HL-60 (cell line): ENCODE data around the gene C17orf100.
"Not testable (repeated sequence)": the region's sequence is repeated elsewhere in the genome, so short reads cannot be mapped to it uniquely, and the experiment has no call there.

ENCODE experiments used
- DNase-seq, 2 experiments: peaks; one replicate each; pipeline ENCODE4 v3.0.0-alpha.2; 2010 to 2020; ENCODE audit warnings: low read depth in 1 of 2, low spot score in 1 of 2
- H3K27ac ChIP-seq: fragments of 250-450 bp; sonication (Bioruptor Pico); replicated peaks from 2 replicates; pipeline ENCODE4 v1.5.1; 2020; ENCODE audit warnings: mild to moderate bottlenecking, moderate library complexity
- H3K27me3 ChIP-seq: fragments of 250-450 bp; sonication (Bioruptor Pico); 2 replicates; pipeline ENCODE4 v1.5.1; 2021; ENCODE audit warnings: mild to moderate bottlenecking, moderate library complexity; ENCODE audit not compliant: insufficient read depth, poor library complexity, severe bottlenecking
- H3K4me3 ChIP-seq: replicated peaks from 2 replicates; pipeline ENCODE4 v1.5.1; 2011; ENCODE audit warnings: mild to moderate bottlenecking, control low read depth, low read length; ENCODE audit not compliant: insufficient read depth
- GABPA ChIP-seq: IDR thresholded peaks from 2 replicates; pipeline ENCODE4 v1.6.1; 2012; ENCODE audit warnings: low read depth
- POLR2AphosphoS5 ChIP-seq: IDR thresholded peaks from 2 replicates; pipeline ENCODE4 v1.6.1; 2012; ENCODE audit warnings: low read depth
- SPI1 ChIP-seq: IDR thresholded peaks from 2 replicates; pipeline ENCODE4 v1.6.1; 2012; ENCODE audit warnings: low read depth, mild to moderate bottlenecking, borderline replicate concordance
- TF ChIP-seq, protein P1 (sequence below): IDR thresholded peaks from one replicate; pipeline ENCODE4 v1.5.1; 2011; ENCODE audit warnings: low read length, control low read depth, inconsistent platforms; ENCODE audit not compliant: insufficient read depth
- TF ChIP-seq, protein P2 (sequence below): IDR thresholded peaks from 2 replicates; pipeline ENCODE4 v1.6.1; 2012; ENCODE audit warnings: low read depth; ENCODE audit not compliant: insufficient replicate concordance

Gene C17orf100

DNA sequence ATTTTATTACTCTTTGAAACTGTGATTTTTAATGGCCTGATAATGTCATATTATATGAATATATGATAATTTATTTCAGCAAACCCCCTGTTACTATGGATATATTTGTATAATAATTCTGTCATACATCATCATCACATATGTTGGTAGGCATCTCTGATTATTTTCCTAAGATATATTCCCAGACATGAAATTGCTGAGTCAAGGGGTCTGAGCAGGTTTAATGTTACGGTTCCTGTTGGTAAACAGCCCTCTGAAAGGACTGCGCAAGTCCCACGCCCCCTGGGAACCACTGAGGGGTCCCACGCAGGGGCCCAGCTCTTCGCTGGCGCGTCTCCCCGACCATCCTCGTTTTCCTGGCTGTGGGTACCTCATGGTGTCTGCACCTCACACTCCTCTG, 37.4 kb downstream of the C17orf100 start:
- Histone ChIP-seq H3K27me3 (no peaks in the 10 kb centered on the region), H3K4me3 (no peak overlapping the region), H3K27ac (no peak overlapping the region)
- DNase-seq = no peak
- TF ChIP-seq, protein P1, sequence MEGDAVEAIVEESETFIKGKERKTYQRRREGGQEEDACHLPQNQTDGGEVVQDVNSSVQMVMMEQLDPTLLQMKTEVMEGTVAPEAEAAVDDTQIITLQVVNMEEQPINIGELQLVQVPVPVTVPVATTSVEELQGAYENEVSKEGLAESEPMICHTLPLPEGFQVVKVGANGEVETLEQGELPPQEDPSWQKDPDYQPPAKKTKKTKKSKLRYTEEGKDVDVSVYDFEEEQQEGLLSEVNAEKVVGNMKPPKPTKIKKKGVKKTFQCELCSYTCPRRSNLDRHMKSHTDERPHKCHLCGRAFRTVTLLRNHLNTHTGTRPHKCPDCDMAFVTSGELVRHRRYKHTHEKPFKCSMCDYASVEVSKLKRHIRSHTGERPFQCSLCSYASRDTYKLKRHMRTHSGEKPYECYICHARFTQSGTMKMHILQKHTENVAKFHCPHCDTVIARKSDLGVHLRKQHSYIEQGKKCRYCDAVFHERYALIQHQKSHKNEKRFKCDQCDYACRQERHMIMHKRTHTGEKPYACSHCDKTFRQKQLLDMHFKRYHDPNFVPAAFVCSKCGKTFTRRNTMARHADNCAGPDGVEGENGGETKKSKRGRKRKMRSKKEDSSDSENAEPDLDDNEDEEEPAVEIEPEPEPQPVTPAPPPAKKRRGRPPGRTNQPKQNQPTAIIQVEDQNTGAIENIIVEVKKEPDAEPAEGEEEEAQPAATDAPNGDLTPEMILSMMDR = no peak
- TF ChIP-seq, protein P2, sequence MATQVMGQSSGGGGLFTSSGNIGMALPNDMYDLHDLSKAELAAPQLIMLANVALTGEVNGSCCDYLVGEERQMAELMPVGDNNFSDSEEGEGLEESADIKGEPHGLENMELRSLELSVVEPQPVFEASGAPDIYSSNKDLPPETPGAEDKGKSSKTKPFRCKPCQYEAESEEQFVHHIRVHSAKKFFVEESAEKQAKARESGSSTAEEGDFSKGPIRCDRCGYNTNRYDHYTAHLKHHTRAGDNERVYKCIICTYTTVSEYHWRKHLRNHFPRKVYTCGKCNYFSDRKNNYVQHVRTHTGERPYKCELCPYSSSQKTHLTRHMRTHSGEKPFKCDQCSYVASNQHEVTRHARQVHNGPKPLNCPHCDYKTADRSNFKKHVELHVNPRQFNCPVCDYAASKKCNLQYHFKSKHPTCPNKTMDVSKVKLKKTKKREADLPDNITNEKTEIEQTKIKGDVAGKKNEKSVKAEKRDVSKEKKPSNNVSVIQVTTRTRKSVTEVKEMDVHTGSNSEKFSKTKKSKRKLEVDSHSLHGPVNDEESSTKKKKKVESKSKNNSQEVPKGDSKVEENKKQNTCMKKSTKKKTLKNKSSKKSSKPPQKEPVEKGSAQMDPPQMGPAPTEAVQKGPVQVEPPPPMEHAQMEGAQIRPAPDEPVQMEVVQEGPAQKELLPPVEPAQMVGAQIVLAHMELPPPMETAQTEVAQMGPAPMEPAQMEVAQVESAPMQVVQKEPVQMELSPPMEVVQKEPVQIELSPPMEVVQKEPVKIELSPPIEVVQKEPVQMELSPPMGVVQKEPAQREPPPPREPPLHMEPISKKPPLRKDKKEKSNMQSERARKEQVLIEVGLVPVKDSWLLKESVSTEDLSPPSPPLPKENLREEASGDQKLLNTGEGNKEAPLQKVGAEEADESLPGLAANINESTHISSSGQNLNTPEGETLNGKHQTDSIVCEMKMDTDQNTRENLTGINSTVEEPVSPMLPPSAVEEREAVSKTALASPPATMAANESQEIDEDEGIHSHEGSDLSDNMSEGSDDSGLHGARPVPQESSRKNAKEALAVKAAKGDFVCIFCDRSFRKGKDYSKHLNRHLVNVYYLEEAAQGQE = no peak
- no peak for TF ChIP-seq GABPA
- TF ChIP-seq SPI1 = no peak
- TF ChIP-seq POLR2AphosphoS5 = no peak

DNA sequence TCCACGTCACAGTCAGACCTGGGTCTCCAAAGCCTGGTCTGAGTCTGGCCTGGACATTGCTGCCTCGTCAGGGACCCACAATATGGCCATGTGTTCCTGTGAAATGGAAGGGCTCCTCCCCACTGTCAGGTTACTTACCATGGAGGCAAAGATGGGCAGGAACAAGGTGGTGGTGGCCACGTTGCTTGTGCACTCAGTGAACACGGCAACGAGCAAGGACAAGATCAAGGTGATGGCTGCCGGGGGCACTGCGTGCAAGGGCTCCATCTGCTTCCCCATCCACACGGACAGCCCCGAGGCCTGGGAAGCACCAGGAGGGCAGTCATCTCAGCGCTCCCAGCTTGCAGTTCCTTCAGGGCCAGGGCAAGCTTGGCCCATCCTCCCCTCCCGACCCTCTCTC, 39.1 kb downstream of the C17orf100 start:
- DNase-seq = no peak
- no peak overlapping the region for H3K4me3 ChIP-seq
- no peaks in the 10 kb centered on the region for H3K27me3 ChIP-seq
- no peak for TF ChIP-seq GABPA
- TF ChIP-seq SPI1 = no peak
- TF ChIP-seq POLR2AphosphoS5 = no peak
- TF ChIP-seq, protein P2 = no peak
- TF ChIP-seq, protein P1 = no peak
- H3K27ac ChIP-seq = no peak overlapping the region

DNA sequence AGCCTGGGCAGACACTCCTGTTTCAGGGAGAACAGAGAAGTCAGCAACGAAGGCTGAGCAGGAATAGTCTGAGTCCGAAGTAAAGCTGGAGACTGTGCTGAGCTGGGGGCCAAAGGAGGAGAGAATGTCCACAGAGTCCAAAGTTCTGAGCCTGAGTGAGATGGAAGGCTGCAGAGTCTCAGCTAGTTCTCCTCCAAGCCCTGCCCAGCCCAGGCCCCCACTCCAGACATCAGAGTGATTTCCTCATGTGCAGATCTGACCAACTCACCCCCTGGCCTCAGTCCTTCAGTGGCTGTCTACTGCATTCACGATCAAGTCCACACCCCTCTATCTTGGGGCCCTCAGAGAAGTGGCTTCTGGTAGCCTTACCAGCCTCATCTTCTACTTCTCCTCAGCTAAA, 40.0 kb downstream of the C17orf100 start:
- no peak overlapping the region for H3K27ac ChIP-seq
- TF ChIP-seq POLR2AphosphoS5 (no peak), SPI1 (no peak), GABPA (no peak)
- TF ChIP-seq, protein P2 = no peak
- TF ChIP-seq, protein P1 = no peak
- no peak overlapping the region for H3K4me3 ChIP-seq
- H3K27me3 ChIP-seq = no peaks in the 10 kb centered on the region
- DNase-seq = no peak

DNA sequence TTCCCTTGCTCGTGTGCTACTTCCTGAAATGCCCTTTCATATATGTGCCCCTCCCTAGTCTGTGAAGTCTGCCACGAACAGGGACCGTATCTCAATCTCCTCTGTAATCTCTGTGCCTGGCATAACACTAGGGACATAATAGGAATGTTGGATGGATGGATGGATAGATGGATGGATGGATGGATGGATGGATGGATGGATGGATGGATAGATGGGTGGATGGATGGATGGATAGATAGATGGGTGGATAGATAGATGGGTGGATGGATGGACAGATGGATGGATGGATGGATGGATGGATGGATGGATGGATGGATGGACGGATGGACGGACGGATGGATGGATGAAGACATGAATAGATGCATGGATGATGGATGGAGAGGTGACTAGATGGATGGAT, 40.4 kb downstream of the C17orf100 start:
- not testable (repeated sequence) for DNase-seq, H3K27ac ChIP-seq, H3K27me3 ChIP-seq, H3K4me3 ChIP-seq
